Kidney (tissue), 14 donors: ENCODE measurements around the gene TRIO. TPM values are rescaled to one million over a fixed set of nuclear protein-coding genes. Genes with fewer than 3 reads are reported as not detected.

ENCODE experiments used
- DNase-seq, 5 donors: peaks; one replicate each; pipeline ENCODE4 v3.0.0-alpha.2; 2013 to 2020
- FAIRE-seq: peaks from 2 replicates; lab custom pipeline; 2012; peaks lifted over from hg19 to GRCh38; lab: Jason Lieb, UNC
- H3K27ac ChIP-seq, 2 donors: one replicate each; pipeline ENCODE4 v1.7.0; 2013; ENCODE audit warnings: low read depth in 2 of 2, low read length in 2 of 2, inconsistent platforms in 1 of 2
- H3K27me3 ChIP-seq: one replicate; pipeline ENCODE4 v1.7.1; 2013; ENCODE audit warnings: low read length, inconsistent platforms; ENCODE audit not compliant: control insufficient read depth, insufficient read depth
- H3K36me3 ChIP-seq, 3 donors: one replicate each; pipeline versions ENCODE4 v1.7.0 to v1.7.1; 2013; ENCODE audit warnings: low read length in 3 of 3, control low read depth in 1 of 3, inconsistent platforms in 1 of 3; ENCODE audit not compliant: insufficient read depth in 3 of 3, control insufficient read depth in 2 of 3
- H3K4me1 ChIP-seq, 3 donors: one replicate each; pipeline versions ENCODE4 v1.7.0 to v1.7.1; 2013; ENCODE audit warnings: low read length in 3 of 3, inconsistent platforms in 1 of 3, low read depth in 1 of 3; ENCODE audit not compliant: control insufficient read depth in 2 of 3, insufficient read depth in 2 of 3
- H3K4me3 ChIP-seq, 3 donors: one replicate each; pipeline versions ENCODE4 v1.7.0 to v1.8.1; 2013; ENCODE audit warnings: low read length in 3 of 3, control low read depth in 1 of 3, inconsistent platforms in 1 of 3
- H3K9ac ChIP-seq, 3 donors: one replicate each; pipeline versions ENCODE4 v1.7.0 to v1.7.1; 2013; ENCODE audit warnings: low read length in 3 of 3, control low read depth in 1 of 3, inconsistent platforms in 1 of 3
- H3K9me3 ChIP-seq, 3 donors: one replicate each; pipeline versions ENCODE4 v1.7.0 to v1.7.1; 2013; ENCODE audit warnings: low read length in 3 of 3, control low read depth in 1 of 3, inconsistent platforms in 1 of 3; ENCODE audit not compliant: control insufficient read depth in 2 of 3, insufficient read depth in 1 of 3
- intact Hi-C: fragments of 100-400 bp; cut with DNase I; formaldehyde crosslinking; loops from one replicate; pipeline ENCODE4 v1.11.1; 2022
- polyA plus RNA-seq: library from polyadenylated mRNA; stranded (reverse); fragments of 350-450 nt; fragmentation: Illumina TruSeq; extraction: RNeasy Lipid Tissue Mini Kit (QIAGEN cat#74804); gene quantifications from one replicate; pipeline ENCODE4 v1.2.3, GENCODE V29; 2014; ENCODE audit warnings: low read depth, low replicate concordance; ENCODE audit not compliant: insufficient read depth
- total RNA-seq: library from RNA; stranded (reverse); fragmentation: NEBNext Ultra II Directional; extraction: Animal tissue kit (Norgen Biotek cat#: 25700); gene quantifications from one replicate; pipeline ENCODE4 v1.2.1, GENCODE V29; 2021
- TF ChIP-seq, protein P1 (sequence below): IDR thresholded peaks from 3 replicates; pipeline ENCODE4 v1.5.1; 2012; ENCODE audit warnings: mild to moderate bottlenecking, moderate library complexity, borderline replicate concordance; ENCODE audit not compliant: insufficient read depth; ENCODE audit errors: extremely low read depth
- donor health status: control.
- donor health status: control.
- donor health status: control.
- donor health status: control.
- donor health status: control.
- donor health status: DM: yes; HTN: yes; CAD: no.
- donor health status: Normal renal cell carcinoma (clear cell type).

TRIO gene
- total and polyA plus RNA-seq, 2 donors from 2014 or later: 9.5 to 149 TPM

GRCh38 chr5:14283139-14283538, 140.0 kb downstream of the TRIO start:
- Histone ChIP-seq H3K4me1 (peaks cover 0 to 5% (median 0%) of the 10 kb centered on the region in 3 donors), H3K9ac (no peak overlapping the region), H3K36me3 (peaks cover 0 to 7% (median 3%) of the 10 kb centered on the region in 3 donors), H3K27me3 (no peaks in the 10 kb centered on the region), H3K4me3 (no peak overlapping the region), H3K27ac (no peak overlapping the region), H3K9me3 (no peaks in the 10 kb centered on the region)
- DNase-seq (no peak), FAIRE-seq (no peak)
- TF ChIP-seq, protein P1, sequence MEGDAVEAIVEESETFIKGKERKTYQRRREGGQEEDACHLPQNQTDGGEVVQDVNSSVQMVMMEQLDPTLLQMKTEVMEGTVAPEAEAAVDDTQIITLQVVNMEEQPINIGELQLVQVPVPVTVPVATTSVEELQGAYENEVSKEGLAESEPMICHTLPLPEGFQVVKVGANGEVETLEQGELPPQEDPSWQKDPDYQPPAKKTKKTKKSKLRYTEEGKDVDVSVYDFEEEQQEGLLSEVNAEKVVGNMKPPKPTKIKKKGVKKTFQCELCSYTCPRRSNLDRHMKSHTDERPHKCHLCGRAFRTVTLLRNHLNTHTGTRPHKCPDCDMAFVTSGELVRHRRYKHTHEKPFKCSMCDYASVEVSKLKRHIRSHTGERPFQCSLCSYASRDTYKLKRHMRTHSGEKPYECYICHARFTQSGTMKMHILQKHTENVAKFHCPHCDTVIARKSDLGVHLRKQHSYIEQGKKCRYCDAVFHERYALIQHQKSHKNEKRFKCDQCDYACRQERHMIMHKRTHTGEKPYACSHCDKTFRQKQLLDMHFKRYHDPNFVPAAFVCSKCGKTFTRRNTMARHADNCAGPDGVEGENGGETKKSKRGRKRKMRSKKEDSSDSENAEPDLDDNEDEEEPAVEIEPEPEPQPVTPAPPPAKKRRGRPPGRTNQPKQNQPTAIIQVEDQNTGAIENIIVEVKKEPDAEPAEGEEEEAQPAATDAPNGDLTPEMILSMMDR: no peak
- intact Hi-C loops: no loop called here

- FAIRE-seq (no peak), DNase-seq (no peak)
- Histone ChIP-seq H3K9me3 (no peaks in the 10 kb centered on the region), H3K27me3 (no peaks in the 10 kb centered on the region), H3K4me3 (no peak overlapping the region), H3K9ac (no peak overlapping the region), H3K4me1 (peaks cover 0 to 5% (median 0%) of the 10 kb centered on the region in 3 donors), H3K27ac (no peak overlapping the region), H3K36me3 (peaks cover 0 to 7% (median 3%) of the 10 kb centered on the region in 3 donors)
- TF ChIP-seq, protein P1: no peak
- intact Hi-C loops: no loop called here
Measured at GRCh38 chr5:14284392-14285148, 141.4 kb downstream of the TRIO start.

- TF ChIP-seq, protein P1: no peak
- no peak overlapping the region for H3K4me3 ChIP-seq
- H3K27ac ChIP-seq: no peak overlapping the region
- DNase-seq (no peak), FAIRE-seq (no peak)
- H3K9ac ChIP-seq: no peak overlapping the region
- H3K36me3 ChIP-seq: peaks cover 0 to 12% (median 8%) of the 10 kb centered on the region in 3 donors
- intact Hi-C loops: no loop called here
- H3K4me1 ChIP-seq: peaks cover 0 to 5% (median 0%) of the 10 kb centered on the region in 3 donors
- H3K9me3 ChIP-seq: no peaks in the 10 kb centered on the region
- no peaks in the 10 kb centered on the region for H3K27me3 ChIP-seq
Measured at GRCh38 chr5:14286007-14286406, 142.9 kb downstream of the TRIO start.
